SJCRH30 (cell line): ENCODE results near the gene SUPT7L. TPM values are rescaled to one million over a fixed set of nuclear protein-coding genes. Genes with fewer than 3 reads are reported as not detected.
"Not testable (repeated sequence)": the region's sequence is repeated elsewhere in the genome, so short reads cannot be mapped to it uniquely, and the experiment has no call there.

Source experiments
- DNase-seq, 2 experiments: peaks; one replicate each; pipeline ENCODE4 v3.0.0-alpha.2; 2015 to 2020
- H3K27ac ChIP-seq: fragments of 250-450 bp; sonication (Bioruptor Pico); 2 replicates; pipeline ENCODE4 v1.5.1; 2020; ENCODE audit warnings: mild to moderate bottlenecking, moderate library complexity
- H3K27me3 ChIP-seq: fragments of 250-450 bp; sonication (Bioruptor Pico); 2 replicates; pipeline ENCODE4 v1.5.1; 2020; ENCODE audit warnings: mild to moderate bottlenecking, moderate library complexity
- H3K36me3 ChIP-seq: fragments of 250-450 bp; sonication (Bioruptor Pico); 2 replicates; pipeline ENCODE4 v1.5.1; 2020; ENCODE audit warnings: mild to moderate bottlenecking, moderate library complexity
- H3K4me1 ChIP-seq: fragments of 250-450 bp; sonication (Bioruptor Pico); 2 replicates; pipeline ENCODE4 v1.5.1; 2020; ENCODE audit warnings: mild to moderate bottlenecking, moderate library complexity
- H3K4me3 ChIP-seq: fragments of 250-450 bp; sonication (Bioruptor Pico); 2 replicates; pipeline ENCODE4 v1.5.1; 2020; ENCODE audit warnings: mild to moderate bottlenecking, moderate library complexity
- H3K9me3 ChIP-seq: fragments of 250-450 bp; sonication (Bioruptor Pico); replicated peaks from 2 replicates; pipeline ENCODE4 v1.5.1; 2020; ENCODE audit warnings: mild to moderate bottlenecking, moderate library complexity
- total RNA-seq: library from RNA; depleted of rRNA; stranded (reverse); fragments of >200 nt; shearing (Covaris generic); gene quantifications from 2 replicates; pipeline ENCODE4 v1.2.3, GENCODE V29; 2014

Gene SUPT7L
- total RNA-seq, 1 experiment from 2014 or later = 51.2 TPM

- H3K27me3 ChIP-seq = no peaks in the 10 kb centered on the region
- H3K36me3 ChIP-seq = peaks cover 88% of the 10 kb centered on the region
- no peak overlapping the region for H3K27ac ChIP-seq
- no peak overlapping the region for H3K4me3 ChIP-seq
- no peaks in the 10 kb centered on the region for H3K4me1 ChIP-seq
- H3K9me3 ChIP-seq = no peaks in the 10 kb centered on the region
- DNase-seq = no peak
Observed at GRCh38 chr2:27636766-27637165, 26.6 kb downstream of the SUPT7L start.

- Histone ChIP-seq H3K27me3 (no peaks in the 10 kb centered on the region), H3K27ac (no peak overlapping the region), H3K9me3 (no peaks in the 10 kb centered on the region), H3K4me1 (no peaks in the 10 kb centered on the region), H3K36me3 (peaks cover 84% of the 10 kb centered on the region), H3K4me3 (no peak overlapping the region)
- no peak for DNase-seq
Observed at GRCh38 chr2:27634291-27634690, 29.1 kb downstream of the SUPT7L start.

GRCh38 chr2:27630257-27630656 lies 33.2 kb downstream of the SUPT7L start:
- not testable (repeated sequence) for DNase-seq, H3K27me3 ChIP-seq, H3K4me3 ChIP-seq, H3K27ac ChIP-seq, H3K9me3 ChIP-seq
- peaks cover 19% of the 10 kb centered on the region for H3K4me1 ChIP-seq
- H3K36me3 ChIP-seq = peaks cover 44% of the 10 kb centered on the region

GRCh38 chr2:27628767-27629709 lies 34.4 kb downstream of the SUPT7L start, which contains the start of the genes CCDC121 and GPN1:
CCDC121 (minus strand) TSS chr2:27629012; CDS start chr2:27627799, 1,213 bp downstream.
GPN1 (plus strand) TSS chr2:27629050; CDS start chr2:27629059, 9 bp downstream.
- no peaks in the 10 kb centered on the region for H3K27me3 ChIP-seq
- peak; percentile 96 to 97 for DNase-seq
- H3K4me3 ChIP-seq = peak within 1 kb of the TSS; percentile 81
- H3K36me3 ChIP-seq = peaks cover 34% of the 10 kb centered on the region
- no peaks in the 10 kb centered on the region for H3K9me3 ChIP-seq
- H3K4me1 ChIP-seq = peaks cover 19% of the 10 kb centered on the region
- peak within 1 kb of the TSS; percentile 69 for H3K27ac ChIP-seq

- H3K27ac ChIP-seq = peak overlapping the region; percentile 69
- peak; percentile 35 to 52 for DNase-seq
- H3K9me3 ChIP-seq = no peaks in the 10 kb centered on the region
- no peaks in the 10 kb centered on the region for H3K27me3 ChIP-seq
- peaks cover 19% of the 10 kb centered on the region for H3K4me1 ChIP-seq
- peak overlapping the region; percentile 81 for H3K4me3 ChIP-seq
- H3K36me3 ChIP-seq = peaks cover 35% of the 10 kb centered on the region
Observed at GRCh38 chr2:27627963-27628766, 35.2 kb downstream of the SUPT7L start.

- H3K4me3 ChIP-seq, H3K9me3 ChIP-seq, H3K27me3 ChIP-seq: not testable (repeated sequence)
- Histone ChIP-seq H3K4me1 (peaks cover 19% of the 10 kb centered on the region), H3K27ac (peak overlapping the region; percentile 69), H3K36me3 (peaks cover 36% of the 10 kb centered on the region)
- peak; percentile 61 to 71 for DNase-seq
Observed at GRCh38 chr2:27626921-27627320, 36.5 kb downstream of the SUPT7L start.

- not testable (repeated sequence) for H3K4me3 ChIP-seq, H3K9me3 ChIP-seq, DNase-seq, H3K27me3 ChIP-seq
- H3K36me3 ChIP-seq = peaks cover 36% of the 10 kb centered on the region
- peaks cover 19% of the 10 kb centered on the region for H3K4me1 ChIP-seq
- peak overlapping the region; percentile 69 for H3K27ac ChIP-seq
Observed at GRCh38 chr2:27626323-27626722, 37.1 kb downstream of the SUPT7L start.

- peaks cover 37% of the 10 kb centered on the region for H3K36me3 ChIP-seq
- DNase-seq = no peak
- H3K27me3 ChIP-seq = no peaks in the 10 kb centered on the region
- no peak overlapping the region for H3K4me3 ChIP-seq
- H3K9me3 ChIP-seq = no peaks in the 10 kb centered on the region
- no peak overlapping the region for H3K27ac ChIP-seq
- peaks cover 19% of the 10 kb centered on the region for H3K4me1 ChIP-seq
Observed at GRCh38 chr2:27624943-27625342, 38.5 kb downstream of the SUPT7L start.

GRCh38 chr2:27622921-27623384 lies 40.5 kb downstream of the SUPT7L start:
- H3K4me3 ChIP-seq = no peak overlapping the region
- no peaks in the 10 kb centered on the region for H3K9me3 ChIP-seq
- no peak overlapping the region for H3K27ac ChIP-seq
- peaks cover 54% of the 10 kb centered on the region for H3K36me3 ChIP-seq
- peaks cover 16% of the 10 kb centered on the region for H3K4me1 ChIP-seq
- H3K27me3 ChIP-seq = no peaks in the 10 kb centered on the region
- no peak for DNase-seq

GRCh38 chr2:27621524-27621923 lies 41.9 kb downstream of the SUPT7L start:
- Histone ChIP-seq H3K9me3 (no peaks in the 10 kb centered on the region), H3K4me3 (no peak overlapping the region), H3K36me3 (peaks cover 65% of the 10 kb centered on the region), H3K27me3 (no peaks in the 10 kb centered on the region), H3K27ac (no peak overlapping the region), H3K4me1 (peaks cover 4% of the 10 kb centered on the region)
- no peak for DNase-seq

- Histone ChIP-seq H3K4me3 (no peak overlapping the region), H3K27me3 (no peaks in the 10 kb centered on the region), H3K4me1 (no peaks in the 10 kb centered on the region), H3K9me3 (no peaks in the 10 kb centered on the region), H3K36me3 (peaks cover 70% of the 10 kb centered on the region), H3K27ac (no peak overlapping the region)
- DNase-seq = no peak
Observed at GRCh38 chr2:27615316-27615715, 48.1 kb downstream of the SUPT7L start.

GRCh38 chr2:27613985-27614384 lies 49.4 kb downstream of the SUPT7L start:
- H3K36me3 ChIP-seq = peaks cover 70% of the 10 kb centered on the region

GRCh38 chr2:27606611-27607010 lies 56.8 kb downstream of the SUPT7L start:
- Histone ChIP-seq H3K4me3 (no peak overlapping the region), H3K36me3 (peaks cover 78% of the 10 kb centered on the region), H3K27me3 (no peaks in the 10 kb centered on the region), H3K4me1 (no peaks in the 10 kb centered on the region), H3K9me3 (no peaks in the 10 kb centered on the region), H3K27ac (no peak overlapping the region)
- no peak for DNase-seq

More at GRCh38 chr2:27613985-27614384, 49.4 kb downstream of the SUPT7L start:
- H3K9me3 ChIP-seq = no peaks in the 10 kb centered on the region
- no peak overlapping the region for H3K4me3 ChIP-seq
- H3K27ac ChIP-seq = no peak overlapping the region
- no peaks in the 10 kb centered on the region for H3K4me1 ChIP-seq
- no peak for DNase-seq
- no peaks in the 10 kb centered on the region for H3K27me3 ChIP-seq
